K562 (cell line): ENCODE data around the gene ADAMTS20.

Source experiments
- EZH2 ChIP-seq: IDR thresholded peaks from 2 replicates; pipeline ENCODE4 v1.6.1; 2012; ENCODE audit warnings: low read depth, mild to moderate bottlenecking, inconsistent platforms, low read length, borderline replicate concordance
- PCBP1 ChIP-seq: fragments of 200-400 bp; formaldehyde crosslinking; IDR thresholded peaks from 2 replicates; pipeline ENCODE4 v1.6.1; 2018; ENCODE audit warnings: mild to moderate bottlenecking, low read depth, low read length; ENCODE audit not compliant: poor library complexity, severe bottlenecking

DNA sequence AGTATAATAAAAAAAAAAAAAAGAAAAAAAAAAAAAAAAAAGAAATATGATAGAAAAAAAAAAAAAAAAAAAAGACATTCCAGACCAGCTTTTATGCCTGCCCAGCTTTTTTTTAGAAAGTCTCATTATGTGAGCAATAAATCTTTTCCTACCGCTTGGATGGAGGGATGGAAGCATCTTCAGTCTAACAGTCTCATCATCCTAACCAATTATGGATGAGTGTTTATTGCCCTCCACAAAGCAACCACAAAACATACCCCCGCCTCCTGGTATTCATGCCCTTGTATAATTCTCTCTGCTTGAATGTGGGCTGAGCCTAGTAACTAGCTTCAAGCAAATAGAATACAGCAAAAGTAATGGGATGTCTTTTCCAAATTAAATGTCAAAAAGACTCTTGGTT is 33.7 kb upstream of the ADAMTS20 start:
- TF ChIP-seq PCBP1 (no peak), EZH2 (no peak)
